ENCODE data around the gene GALNT16.
"Not testable (repeated sequence)": the region's sequence is repeated elsewhere in the genome, so short reads cannot be mapped to it uniquely, and the experiment has no call there.

Gene GALNT16

GRCh38 chr14:69287098-69288010 lies 27.4 kb downstream of the GALNT16 start:
- no peak for DNase-seq

GRCh38 chr14:69288011-69288771 lies 28.2 kb downstream of the GALNT16 start:
- no peak for DNase-seq

GRCh38 chr14:69288956-69289705 lies 29.2 kb downstream of the GALNT16 start:
- no peak for DNase-seq

GRCh38 chr14:69289811-69290520 lies 30.0 kb downstream of the GALNT16 start:
- DNase-seq, result no peak

- DNase-seq, result not testable (repeated sequence)
Observed at GRCh38 chr14:69290881-69291280, 30.9 kb downstream of the GALNT16 start.

GRCh38 chr14:69291396-69291795 lies 31.4 kb downstream of the GALNT16 start:
- DNase-seq, result no peak

GRCh38 chr14:69291891-69292561 lies 32.1 kb downstream of the GALNT16 start:
- no peak for DNase-seq

GRCh38 chr14:69298131-69299071 lies 38.4 kb downstream of the GALNT16 start:
- DNase-seq, result no peak

GRCh38 chr14:69299286-69300035 lies 39.5 kb downstream of the GALNT16 start:
- DNase-seq, result peak in 1 of 5 experiments; percentile 7

- no peak for DNase-seq
Observed at GRCh38 chr14:69300601-69301221, 40.8 kb downstream of the GALNT16 start.

GRCh38 chr14:69303086-69303485 lies 43.1 kb downstream of the GALNT16 start:
- no peak for DNase-seq

GRCh38 chr14:69312608-69313007 lies 52.6 kb downstream of the GALNT16 start:
- DNase-seq, result no peak

- no peak for DNase-seq
Observed at GRCh38 chr14:69313176-69313575, 53.2 kb downstream of the GALNT16 start.

- DNase-seq, result no peak
Observed at GRCh38 chr14:69314327-69314726, 54.4 kb downstream of the GALNT16 start.

- no peak for DNase-seq
Observed at GRCh38 chr14:69315301-69315700, 55.3 kb downstream of the GALNT16 start.

- no peak for DNase-seq
Observed at GRCh38 chr14:69316449-69317101, 56.6 kb downstream of the GALNT16 start.

GRCh38 chr14:69317102-69317755 lies 57.3 kb downstream of the GALNT16 start:
- no peak for DNase-seq

- no peak for DNase-seq
Observed at GRCh38 chr14:69317780-69318179, 57.8 kb downstream of the GALNT16 start.

Data from T-helper 2 cell (primary cell).